AG04449 (cell line): ENCODE results near the gene MGAT5B.

Source experiments
- CTCF ChIA-PET: fragments of 350-600 bp; formaldehyde crosslinking; extraction: SDS; loops from one replicate; lab custom pipeline; 2021; ENCODE audit warnings: antibody characterized with exemption; lab: Yijun Ruan, JAX
- POLR2A ChIA-PET: fragments of 400-600, 350-600 bp; formaldehyde crosslinking; extraction: SDS; loops from one replicate; lab custom pipeline; 2020; ENCODE audit warnings: antibody characterized with exemption, inconsistent platforms; lab: Yijun Ruan, JAX
- DNase-seq: peaks from one replicate; pipeline ENCODE4 v3.0.0-alpha.2; 2010; ENCODE audit warnings: low read depth, low spot score
- H3K4me3 ChIP-seq: 2 replicates; pipeline ENCODE4 v1.5.1; 2011; ENCODE audit warnings: low read depth, mild to moderate bottlenecking, control low read depth, low read length
- TF ChIP-seq, protein P1 (sequence below): IDR thresholded peaks from one replicate; pipeline ENCODE4 v1.5.1; 2011; ENCODE audit warnings: mild to moderate bottlenecking, moderate library complexity, low read length, control low read depth, inconsistent platforms; ENCODE audit not compliant: insufficient read depth; ENCODE audit errors: missing control alignments

The MGAT5B gene

DNA sequence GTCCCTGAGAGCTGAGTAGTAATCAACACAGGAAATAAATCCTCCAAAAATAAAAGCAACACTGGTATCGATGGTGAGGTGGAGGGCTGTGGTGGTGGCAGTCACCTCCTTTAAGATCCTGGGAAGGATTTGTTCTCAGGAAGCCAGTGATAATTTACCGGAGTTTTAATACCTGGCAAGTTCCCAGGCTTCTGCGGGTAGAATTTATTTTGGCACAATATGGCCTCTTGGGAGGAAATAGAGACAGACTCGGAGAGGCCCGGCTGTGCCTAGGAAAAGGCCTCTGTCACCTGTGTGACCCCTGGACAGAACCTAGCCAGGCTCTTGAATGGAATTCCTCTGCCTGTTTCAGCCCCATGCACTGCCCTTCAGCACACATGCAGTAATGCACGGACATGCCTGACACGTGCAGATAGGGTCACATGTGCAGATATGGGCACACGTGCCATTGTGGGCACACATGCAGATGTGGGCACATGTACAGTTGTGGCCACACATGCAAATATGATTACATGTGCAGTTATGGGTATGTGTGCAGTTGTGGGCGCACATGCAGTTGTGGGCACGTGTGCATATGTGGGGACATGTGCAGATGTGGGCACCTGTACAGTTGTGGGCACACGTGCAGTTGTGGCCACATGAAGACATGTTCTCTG lies 33.5 kb downstream of the MGAT5B start:
- no peak for DNase-seq
- CTCF ChIA-PET, result interaction anchor here (1.4 kb wide), 1 partner anchor 154 kb away, joined by 3 read pairs; no protein-coding TSS in a partner anchor
- TF ChIP-seq, protein P1, sequence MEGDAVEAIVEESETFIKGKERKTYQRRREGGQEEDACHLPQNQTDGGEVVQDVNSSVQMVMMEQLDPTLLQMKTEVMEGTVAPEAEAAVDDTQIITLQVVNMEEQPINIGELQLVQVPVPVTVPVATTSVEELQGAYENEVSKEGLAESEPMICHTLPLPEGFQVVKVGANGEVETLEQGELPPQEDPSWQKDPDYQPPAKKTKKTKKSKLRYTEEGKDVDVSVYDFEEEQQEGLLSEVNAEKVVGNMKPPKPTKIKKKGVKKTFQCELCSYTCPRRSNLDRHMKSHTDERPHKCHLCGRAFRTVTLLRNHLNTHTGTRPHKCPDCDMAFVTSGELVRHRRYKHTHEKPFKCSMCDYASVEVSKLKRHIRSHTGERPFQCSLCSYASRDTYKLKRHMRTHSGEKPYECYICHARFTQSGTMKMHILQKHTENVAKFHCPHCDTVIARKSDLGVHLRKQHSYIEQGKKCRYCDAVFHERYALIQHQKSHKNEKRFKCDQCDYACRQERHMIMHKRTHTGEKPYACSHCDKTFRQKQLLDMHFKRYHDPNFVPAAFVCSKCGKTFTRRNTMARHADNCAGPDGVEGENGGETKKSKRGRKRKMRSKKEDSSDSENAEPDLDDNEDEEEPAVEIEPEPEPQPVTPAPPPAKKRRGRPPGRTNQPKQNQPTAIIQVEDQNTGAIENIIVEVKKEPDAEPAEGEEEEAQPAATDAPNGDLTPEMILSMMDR, result no peak
- POLR2A ChIA-PET, result no interaction called here
- no peak overlapping the region for H3K4me3 ChIP-seq

DNA sequence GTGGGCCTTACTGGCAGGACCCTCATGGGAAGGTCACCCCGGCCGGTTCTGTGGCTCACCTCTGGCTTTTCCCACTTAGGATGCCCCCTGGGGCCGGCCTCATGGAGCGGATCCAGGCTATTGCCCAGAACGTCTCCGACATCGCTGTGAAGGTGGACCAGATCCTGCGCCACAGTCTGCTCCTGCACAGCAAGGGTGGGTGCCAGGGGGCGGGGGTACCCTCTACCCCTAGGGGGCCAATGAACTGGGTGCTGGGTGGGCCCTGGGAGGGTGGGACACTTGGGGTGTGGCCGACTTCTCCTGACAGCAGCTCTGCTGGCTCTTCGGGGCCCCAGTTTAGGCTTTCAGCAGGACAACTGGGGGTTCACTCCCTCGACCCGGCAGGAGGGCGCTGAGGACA lies 34.3 kb downstream of the MGAT5B start:
- H3K4me3 ChIP-seq, result no peak overlapping the region
- CTCF ChIA-PET, result no interaction called here
- no peak for DNase-seq
- TF ChIP-seq, protein P1, result no peak
- POLR2A ChIA-PET, result no interaction called here

DNA sequence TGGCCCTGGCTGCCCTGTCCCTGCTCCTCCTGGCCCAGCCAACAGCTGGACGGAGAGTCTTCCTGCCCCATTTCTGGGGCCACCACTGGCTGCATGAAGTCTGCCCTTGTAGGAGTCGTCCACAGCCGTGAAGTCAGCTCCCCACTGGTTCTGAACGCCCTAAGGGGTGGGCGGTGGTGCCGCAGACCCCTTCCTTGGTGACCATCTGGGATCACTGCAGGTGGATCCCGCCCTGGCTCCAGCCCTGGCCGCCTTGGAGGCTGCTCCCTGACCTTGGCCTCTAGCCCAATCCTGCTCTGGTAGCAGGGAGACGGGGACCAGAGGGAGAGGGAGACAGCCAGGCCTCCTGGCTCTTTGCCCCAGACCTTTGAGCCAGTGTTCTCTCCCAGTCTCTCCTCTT lies 35.4 kb downstream of the MGAT5B start:
- DNase-seq, result no peak
- CTCF ChIA-PET, result no interaction called here
- POLR2A ChIA-PET, result no interaction called here
- TF ChIP-seq, protein P1, result no peak
- no peak overlapping the region for H3K4me3 ChIP-seq

DNA sequence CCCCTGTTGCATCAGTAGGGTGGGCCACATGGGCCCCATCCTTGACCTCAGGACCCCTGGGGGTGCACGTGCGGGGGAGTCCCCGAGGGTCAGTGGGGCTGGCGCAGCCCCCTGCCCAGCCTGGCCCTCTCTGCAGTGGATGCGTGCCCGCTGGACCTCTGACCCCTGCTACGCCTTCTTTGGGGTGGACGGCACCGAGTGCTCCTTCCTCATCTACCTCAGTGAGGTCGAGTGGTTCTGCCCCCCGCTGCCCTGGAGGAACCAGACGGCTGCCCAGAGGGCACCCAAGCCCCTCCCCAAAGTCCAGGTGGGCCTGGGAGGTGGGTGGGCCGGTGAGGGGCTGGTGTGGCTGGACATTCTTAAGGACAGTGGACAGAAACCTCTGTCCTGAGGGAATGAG lies 35.9 kb downstream of the MGAT5B start:
- CTCF ChIA-PET, result no interaction called here
- TF ChIP-seq, protein P1, result no peak
- POLR2A ChIA-PET, result no interaction called here
- no peak overlapping the region for H3K4me3 ChIP-seq
- no peak for DNase-seq

DNA sequence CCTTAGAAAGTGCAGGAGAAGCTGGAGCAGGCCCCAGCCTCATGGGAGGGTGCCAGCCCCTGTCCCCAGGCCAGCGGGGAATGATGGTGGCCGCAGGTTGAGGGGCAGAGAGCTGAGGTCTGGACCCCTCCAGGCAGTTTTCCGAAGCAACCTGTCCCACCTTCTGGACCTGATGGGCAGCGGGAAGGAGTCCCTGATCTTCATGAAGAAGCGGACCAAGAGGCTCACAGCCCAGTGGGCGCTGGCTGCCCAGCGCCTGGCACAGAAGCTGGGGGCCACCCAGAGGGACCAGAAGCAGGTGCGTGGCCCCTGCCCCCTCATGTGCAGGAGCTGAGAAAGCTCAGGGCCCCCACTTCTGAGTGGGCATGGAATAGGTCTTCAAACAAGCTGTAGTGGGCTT lies 36.8 kb downstream of the MGAT5B start:
- DNase-seq, result no peak
- ChIA-PET POLR2A (no interaction called here), CTCF (interaction anchor here (0.7 to 0.9 kb wide), 2 partner anchors 37 to 151 kb away, joined by 3 read pairs; partner anchors contain the start of gene MGAT5B)
- TF ChIP-seq, protein P1, result no peak
- no peak overlapping the region for H3K4me3 ChIP-seq

DNA sequence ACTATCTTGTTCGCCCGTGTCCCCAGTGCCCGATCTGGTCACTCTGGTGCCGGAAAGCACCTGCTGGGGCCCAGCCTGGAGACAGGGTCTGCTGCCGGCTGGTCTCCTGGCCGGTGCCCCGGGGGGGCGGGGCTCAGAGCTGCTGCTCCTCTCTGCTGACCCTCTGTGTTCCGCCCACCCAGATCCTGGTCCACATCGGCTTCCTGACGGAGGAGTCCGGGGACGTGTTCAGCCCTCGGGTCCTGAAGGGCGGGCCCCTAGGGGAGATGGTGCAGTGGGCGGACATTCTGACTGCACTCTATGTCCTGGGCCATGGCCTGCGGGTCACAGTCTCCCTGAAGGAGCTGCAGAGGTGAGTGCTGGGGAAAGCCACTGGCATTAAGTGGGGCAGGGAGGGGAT lies 37.6 kb downstream of the MGAT5B start:
- H3K4me3 ChIP-seq, result no peak overlapping the region
- POLR2A ChIA-PET, result no interaction called here
- CTCF ChIA-PET, result interaction anchor here (0.7 kb wide), 1 partner anchor 38 kb away, joined by 3 read pairs; the partner anchor contains the start of gene MGAT5B
- TF ChIP-seq, protein P1, result no peak
- DNase-seq, result no peak
